HCT116 (cell line): ENCODE data around the gene WWOX. TPM values are rescaled to one million over a fixed set of nuclear protein-coding genes. Genes with fewer than 3 reads are reported as not detected.

Experiments used
- ATAC-seq: fragments of 200-7000 bp; cut with Tn5 transposase; 2 replicates; pipeline ENCODE4 v1.9.1; 2020; ENCODE audit warnings: mild to moderate bottlenecking, moderate library complexity
- BruUV-seq: library from RNA; stranded (reverse); fragments of 400-500 nt; replicated peaks from 2 replicates; lab custom pipeline; 2021; lab: Mats Ljungman, UMichigan
- CTCF ChIA-PET: fragments of 300-600 bp; sonication (Branson Sonifier 250); formaldehyde crosslinking; loops from one replicate; lab custom pipeline; 2021; ENCODE audit warnings: antibody characterized with exemption; lab: Charles Lee
- POLR2A ChIA-PET: fragments of 300-600, 350-600 bp; sonication (Branson Sonifier 250); formaldehyde crosslinking; loops from one replicate; lab custom pipeline; 2021; ENCODE audit warnings: antibody characterized with exemption; lab: Charles Lee
- RAD21 ChIA-PET, 2 experiments: fragments of 300-600 bp; sonication (Branson Sonifier 250); formaldehyde crosslinking; loops; one replicate each; lab custom pipeline; 2023; ENCODE audit warnings: low total read pairs in 2 of 2; ENCODE audit not compliant: uncharacterized antibody in 2 of 2, unreplicated experiment in 2 of 2, low non-redundant PET in 1 of 2; lab: Charles Lee
- DNase-seq: peaks from one replicate; pipeline ENCODE4 v3.0.0-alpha.2; 2010; ENCODE audit warnings: low read depth, low spot score
- H2AFZ ChIP-seq: fragments of 200-600 bp; shearing (Covaris generic), sonication (generic); 2 replicates; pipeline ENCODE4 v1.6.1; 2017; ENCODE audit warnings: low read depth, mixed run types, mixed read lengths, antibody characterized with exemption, low read length; ENCODE audit not compliant: poor library complexity, severe bottlenecking
- H3K27ac ChIP-seq: 2 replicates; pipeline ENCODE4 v1.5.1; 2012; ENCODE audit warnings: low read depth, low read length
- H3K27me3 ChIP-seq: fragments of 200-600 bp; sonication (generic); 2 replicates; pipeline ENCODE4 v1.6.1; 2016; ENCODE audit warnings: mixed run types, low read length, mixed read lengths; ENCODE audit not compliant: insufficient read depth
- H3K36me3 ChIP-seq, 2 experiments: fragments of 200-500 bp in 1 of 2; fragments of 200-600 bp in 1 of 2; sonication (Bioruptor generic) in 1 of 2; sonication (generic) in 1 of 2; 2 replicates each; pipeline versions ENCODE4 v1.5.1 to v1.6.1; 2014 to 2016; ENCODE audit warnings: low read length in 2 of 2, inconsistent platforms in 1 of 2, mixed read lengths in 1 of 2, mixed run types in 1 of 2; ENCODE audit not compliant: insufficient read depth in 2 of 2, control insufficient read depth in 1 of 2
- H3K4me1 ChIP-seq, 2 experiments: fragments of 200-600 bp in 1 of 2; sonication (generic) in 1 of 2; 2 replicates each; pipeline versions ENCODE4 v1.5.1 to v1.6.1; 2012 to 2017; ENCODE audit warnings: low read length in 2 of 2, inconsistent platforms in 1 of 2, mild to moderate bottlenecking in 1 of 2, mixed read lengths in 1 of 2, mixed run types in 1 of 2, moderate library complexity in 1 of 2; ENCODE audit not compliant: insufficient read depth in 2 of 2, control insufficient read depth in 1 of 2
- H3K4me2 ChIP-seq: fragments of 200-600 bp; sonication (generic); 2 replicates; pipeline ENCODE4 v1.6.1; 2017; ENCODE audit warnings: mixed run types, low read length, mixed read lengths
- H3K4me3 ChIP-seq, 2 experiments: fragments of 200-600 bp in 1 of 2; sonication (generic) in 1 of 2; replicated peaks in 1 of 2; 2 replicates each; pipeline ENCODE4 v1.5.1; 2011 to 2016; ENCODE audit warnings: low read length in 2 of 2, control low read depth in 1 of 2, low read depth in 1 of 2, mild to moderate bottlenecking in 1 of 2, mixed read lengths in 1 of 2, mixed run types in 1 of 2
- H3K79me2 ChIP-seq: fragments of 200-600 bp; sonication (generic); 2 replicates; pipeline ENCODE4 v1.6.1; 2017; ENCODE audit warnings: mild to moderate bottlenecking, mixed run types, low read length, moderate library complexity, mixed read lengths; ENCODE audit not compliant: insufficient read depth
- H3K9ac ChIP-seq: fragments of 200-600 bp; sonication (generic); 2 replicates; pipeline ENCODE4 v1.6.1; 2016; ENCODE audit warnings: low read length, mixed read lengths
- H3K9me2 ChIP-seq: fragments of 200-600 bp; sonication (generic), shearing (Covaris generic); 2 replicates; pipeline ENCODE4 v1.6.1; 2017; ENCODE audit warnings: mixed run types, mild to moderate bottlenecking, moderate library complexity; ENCODE audit not compliant: insufficient read depth
- H3K9me3 ChIP-seq, 2 experiments: fragments of 200-500 bp in 1 of 2; fragments of 200-600 bp in 1 of 2; sonication (Bioruptor generic) in 1 of 2; sonication (generic) in 1 of 2; 2 replicates each; pipeline ENCODE4 v1.6.1; 2014 to 2017; ENCODE audit warnings: low read length in 2 of 2, mixed read lengths in 2 of 2, inconsistent platforms in 1 of 2, low read depth in 1 of 2, mild to moderate bottlenecking in 1 of 2, mixed run types in 1 of 2, moderate library complexity in 1 of 2; ENCODE audit not compliant: control insufficient read depth in 1 of 2, insufficient read depth in 1 of 2
- H4K20me1 ChIP-seq: fragments of 200-600 bp; sonication (generic), shearing (Covaris generic); 2 replicates; pipeline ENCODE4 v1.6.1; 2017; ENCODE audit warnings: mixed run types, mild to moderate bottlenecking, moderate library complexity; ENCODE audit not compliant: insufficient read depth
- CBX3 ChIP-seq: IDR thresholded peaks from 2 replicates; pipeline ENCODE4 v1.6.1; 2012; ENCODE audit warnings: low read depth
- CEBPB ChIP-seq: IDR thresholded peaks from 2 replicates; pipeline ENCODE4 v1.6.1; 2012; ENCODE audit warnings: low read depth
- EGR1 ChIP-seq: IDR thresholded peaks from 2 replicates; pipeline ENCODE4 v1.6.1; 2012; ENCODE audit warnings: low read depth
- EZH2phosphoT487 ChIP-seq: fragments of 200-600 bp; IDR thresholded peaks from 2 replicates; pipeline ENCODE4 v1.6.1; 2018; ENCODE audit warnings: antibody characterized with exemption, borderline replicate concordance
- JUND ChIP-seq: IDR thresholded peaks from 2 replicates; pipeline ENCODE4 v1.6.1; 2012
- MAX ChIP-seq: IDR thresholded peaks from 2 replicates; pipeline ENCODE4 v1.6.1; 2012
- POLR2AphosphoS5 ChIP-seq: IDR thresholded peaks from 2 replicates; pipeline ENCODE4 v1.6.1; 2011; ENCODE audit warnings: mild to moderate bottlenecking, low read depth, low read length, moderate library complexity
- ZBTB33 ChIP-seq: IDR thresholded peaks from 2 replicates; pipeline ENCODE4 v1.6.1; 2011; ENCODE audit warnings: mild to moderate bottlenecking, low read length, moderate library complexity; ENCODE audit not compliant: insufficient replicate concordance; ENCODE audit errors: extremely low read depth
- intact Hi-C: fragments of 100-400 bp; cut with micrococcal nuclease; formaldehyde crosslinking; loops from 2 replicates; pipeline ENCODE4 v1.10.0; 2022
- total RNA-seq: library from RNA; stranded (reverse); gene quantifications from one replicate; pipeline ENCODE4 v1.2.1, GENCODE V29; 2021; ENCODE audit not compliant: unreplicated experiment

Gene WWOX
- total RNA-seq, 1 experiment from 2014 or later: 13.7 TPM

- TF ChIP-seq ZBTB33 (no peak), CEBPB (no peak), POLR2AphosphoS5 (no peak), EZH2phosphoT487 (no peak), CBX3 (no peak), JUND (no peak)
- TF ChIP-seq, all 23 proteins: peak for 0
These were observed 954.9 kb downstream of the WWOX start (continued) for GRCh38 chr16:79054211-79054984.

- no peaks in the 10 kb centered on the region for H3K9me2 ChIP-seq
- no peaks in the 10 kb centered on the region for H3K79me2 ChIP-seq
- DNase-seq (no peak), ATAC-seq (no peak)
- RAD21 ChIA-PET: no interaction called here
- no peak overlapping the region for H3K4me2 ChIP-seq
- H3K27ac ChIP-seq: no peak overlapping the region
- H3K27me3 ChIP-seq: no peaks in the 10 kb centered on the region
- CTCF ChIA-PET: no interaction called here
- no peaks in the 10 kb centered on the region for H3K4me1 ChIP-seq
- H3K9ac ChIP-seq: no peak overlapping the region
- POLR2A ChIA-PET: no interaction called here
- no peaks in the 10 kb centered on the region for H4K20me1 ChIP-seq
- no peak overlapping the region for H2AFZ ChIP-seq
- no peaks in the 10 kb centered on the region; a peak in 1 of 4 replicates for H3K36me3 ChIP-seq
- no TSS peak for BruUV-seq
- intact Hi-C loops: no loop called here
- H3K4me3 ChIP-seq: no peak overlapping the region
- TF ChIP-seq EGR1: no peak
- TF ChIP-seq MAX: no peak
- H3K9me3 ChIP-seq: peaks cover 0 to 4% of the 10 kb centered on the region in 2 experiments; a peak in 2 of 4 replicates
These were observed 956.0 kb downstream of the WWOX start for GRCh38 chr16:79055251-79055970.
